BLaER1 treated with 17β-estradiol and CSF1 and Interleukin-3, amounts not matched to agents 10 nM and 100 nM (cell line): Measurements from ENCODE around the gene NRROS.

Source experiments
- H3K27ac ChIP-seq, 11 experiments: shearing (Covaris generic); formaldehyde crosslinking; 2 replicates each; pipeline ENCODE4 v1.8.1; 2022
- H3K27me3 ChIP-seq, 11 experiments: shearing (Covaris generic); formaldehyde crosslinking; 2 replicates each; pipeline ENCODE4 v1.8.1; 2022
- H3K36me3 ChIP-seq, 11 experiments: shearing (Covaris generic); formaldehyde crosslinking; 2 replicates each; pipeline ENCODE4 v1.8.1; 2022
- H3K4me1 ChIP-seq, 10 experiments: shearing (Covaris generic); formaldehyde crosslinking; 2 replicates each; pipeline ENCODE4 v1.8.1; 2022
- H3K4me2 ChIP-seq, 11 experiments: shearing (Covaris generic); formaldehyde crosslinking; 2 replicates each; pipeline ENCODE4 v1.8.1; 2022
- H3K4me3 ChIP-seq, 10 experiments: shearing (Covaris generic); formaldehyde crosslinking; 2 replicates each; pipeline ENCODE4 v1.8.1; 2022
- H3K9ac ChIP-seq, 11 experiments: shearing (Covaris generic); formaldehyde crosslinking; 2 replicates each; pipeline ENCODE4 v1.8.1; 2022
- H3K9me3 ChIP-seq, 11 experiments: shearing (Covaris generic); formaldehyde crosslinking; replicated peaks in 1 of 11; 2 replicates each; pipeline ENCODE4 v1.8.1; 2022
- H4K20me1 ChIP-seq, 11 experiments: shearing (Covaris generic); formaldehyde crosslinking; 2 replicates each; pipeline ENCODE4 v1.8.1; 2022
- Cebpa-rat ChIP-seq, 11 experiments: shearing (Covaris generic); IDR thresholded peaks; 2 replicates each; pipeline ENCODE4 v1.8.1; 2022

Gene NRROS

GRCh38 chr3:196706327-196706726 lies 66.8 kb downstream of the NRROS start:
- Histone ChIP-seq H4K20me1 (peaks cover 0 to 3% (median 0%) of the 10 kb centered on the region in 11 experiments; a peak in 1 of 22 replicates), H3K4me2 (peak overlapping the region in 3 of 11 experiments; percentile 8 to 72 (median 54); a peak in 5 of 22 replicates), H3K9ac (0 out of 22 replicates have a peak overlapping the region, but pooled peaks of 1 of the 11 experiments have one; percentile 19), H3K9me3 (no peaks in the 10 kb centered on the region), H3K36me3 (peaks cover 0 to 17% (median 0%) of the 10 kb centered on the region in 11 experiments; a peak in 2 of 22 replicates), H3K27ac (no peak overlapping the region), H3K4me3 (no peak overlapping the region), H3K27me3 (no peaks in the 10 kb centered on the region), H3K4me1 (peaks cover 7 to 41% (median 11%) of the 10 kb centered on the region in 10 experiments)
- 0 out of 22 replicates have a peak, but pooled peaks of 1 of the 11 experiments have one; percentile 17 for TF ChIP-seq Cebpa-rat (IDR thresholded peaks at IDR 0.05)

DNA sequence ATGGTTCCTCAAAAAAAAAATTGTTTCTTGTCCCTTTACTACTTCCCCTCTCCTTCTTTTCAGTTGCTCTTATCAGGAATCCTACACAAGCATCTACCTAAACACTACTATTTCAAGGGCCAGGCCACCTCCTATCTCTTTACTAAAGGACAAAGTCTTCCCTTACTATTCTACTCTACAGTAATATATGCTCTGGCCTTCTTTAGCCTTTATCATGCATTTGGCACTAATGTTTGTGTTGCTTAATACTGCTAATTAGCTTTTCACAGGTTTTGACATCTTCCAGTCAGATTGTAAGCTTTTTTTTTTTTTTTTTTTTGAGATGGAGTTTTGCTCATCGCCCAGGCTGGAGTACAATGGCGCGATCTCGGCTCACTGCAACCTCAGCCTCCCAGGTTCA lies 67.2 kb downstream of the NRROS start:
- Histone ChIP-seq H3K4me1 (peaks cover 10 to 43% (median 14%) of the 10 kb centered on the region in 10 experiments), H3K9ac (0 out of 22 replicates have a peak overlapping the region, but pooled peaks of 1 of the 11 experiments have one; percentile 19), H3K36me3 (peaks cover 0 to 17% (median 0%) of the 10 kb centered on the region in 11 experiments; a peak in 2 of 22 replicates), H3K4me2 (peak overlapping the region in 3 of 11 experiments; percentile 8 to 72 (median 54); a peak in 5 of 22 replicates), H3K27ac (no peak overlapping the region), H3K9me3 (no peaks in the 10 kb centered on the region), H3K27me3 (no peaks in the 10 kb centered on the region), H4K20me1 (peaks cover 0 to 3% (median 0%) of the 10 kb centered on the region in 11 experiments; a peak in 1 of 22 replicates), H3K4me3 (no peak overlapping the region)
- no peak for TF ChIP-seq Cebpa-rat (IDR thresholded peaks at IDR 0.05)

DNA sequence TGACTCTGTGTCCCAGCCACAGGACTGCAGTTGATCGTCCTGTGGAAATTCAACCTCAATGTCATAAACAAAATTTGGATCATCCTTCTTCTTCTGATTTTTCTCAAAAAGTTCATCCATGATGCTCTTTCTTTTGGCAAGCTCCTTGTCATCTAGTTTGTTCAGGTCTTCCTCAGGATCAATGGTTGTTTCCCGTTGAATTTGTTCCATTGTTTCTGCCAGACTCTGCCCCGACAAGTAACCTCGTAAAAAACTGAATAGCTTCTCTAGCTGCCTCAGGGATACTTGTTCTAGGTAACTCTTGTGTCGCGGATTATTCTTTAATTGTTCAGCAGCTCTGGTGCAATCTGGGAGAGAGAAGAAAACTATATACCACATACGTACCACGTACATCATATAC lies 68.1 kb downstream of the NRROS start:
- TF ChIP-seq Cebpa-rat (IDR thresholded peaks at IDR 0.05), result no peak
- no peak overlapping the region for H3K4me2 ChIP-seq
- H4K20me1 ChIP-seq, result peaks cover 0 to 3% (median 0%) of the 10 kb centered on the region in 11 experiments; a peak in 1 of 22 replicates
- H3K4me1 ChIP-seq, result peaks cover 10 to 43% (median 15%) of the 10 kb centered on the region in 10 experiments
- H3K9me3 ChIP-seq, result no peaks in the 10 kb centered on the region
- H3K9ac ChIP-seq, result no peak overlapping the region
- H3K27me3 ChIP-seq, result no peaks in the 10 kb centered on the region
- no peak overlapping the region for H3K27ac ChIP-seq
- H3K36me3 ChIP-seq, result peaks cover 0 to 17% (median 0%) of the 10 kb centered on the region in 11 experiments; a peak in 2 of 22 replicates
- no peak overlapping the region for H3K4me3 ChIP-seq

DNA sequence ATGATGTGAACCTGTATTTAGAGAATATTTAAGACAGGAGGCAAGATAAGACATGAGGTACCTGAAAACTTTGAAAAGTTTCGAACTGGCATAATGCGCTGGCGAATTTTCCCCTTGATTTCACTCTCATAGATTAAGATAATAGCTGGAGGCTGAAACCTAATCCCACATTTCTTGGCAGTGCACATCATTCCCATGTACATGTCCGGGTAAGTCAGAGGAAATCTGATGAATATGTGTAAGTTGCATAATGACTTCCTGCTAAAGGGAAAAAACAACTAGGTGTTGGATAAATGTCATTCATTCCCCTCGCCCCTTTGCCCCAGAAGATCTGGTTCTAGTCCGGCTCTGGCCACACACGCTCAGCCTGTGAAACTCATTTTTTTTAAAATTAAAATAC lies 69.0 kb downstream of the NRROS start:
- peaks cover 0 to 3% (median 0%) of the 10 kb centered on the region in 11 experiments; a peak in 2 of 22 replicates for H4K20me1 ChIP-seq
- TF ChIP-seq Cebpa-rat (IDR thresholded peaks at IDR 0.05), result no peak
- no peak overlapping the region for H3K4me2 ChIP-seq
- H3K27ac ChIP-seq, result no peak overlapping the region
- no peak overlapping the region for H3K9ac ChIP-seq
- H3K9me3 ChIP-seq, result no peaks in the 10 kb centered on the region
- no peak overlapping the region for H3K4me3 ChIP-seq
- peaks cover 0 to 17% (median 0%) of the 10 kb centered on the region in 11 experiments; a peak in 2 of 22 replicates for H3K36me3 ChIP-seq
- H3K4me1 ChIP-seq, result peaks cover 16 to 48% (median 22%) of the 10 kb centered on the region in 10 experiments
- no peaks in the 10 kb centered on the region for H3K27me3 ChIP-seq
